ENCODE results near the gene CLEC18A. TPM values are rescaled to one million over a fixed set of nuclear protein-coding genes. Genes with fewer than 3 reads are reported as not detected.
"Not testable (repeated sequence)": the region's sequence is repeated elsewhere in the genome, so short reads cannot be mapped to it uniquely, and the experiment has no call there.

The CLEC18A gene
- total and polyA plus RNA-seq, 4 donors: 1.1 to 2.7 (median 1.6) TPM

DNA sequence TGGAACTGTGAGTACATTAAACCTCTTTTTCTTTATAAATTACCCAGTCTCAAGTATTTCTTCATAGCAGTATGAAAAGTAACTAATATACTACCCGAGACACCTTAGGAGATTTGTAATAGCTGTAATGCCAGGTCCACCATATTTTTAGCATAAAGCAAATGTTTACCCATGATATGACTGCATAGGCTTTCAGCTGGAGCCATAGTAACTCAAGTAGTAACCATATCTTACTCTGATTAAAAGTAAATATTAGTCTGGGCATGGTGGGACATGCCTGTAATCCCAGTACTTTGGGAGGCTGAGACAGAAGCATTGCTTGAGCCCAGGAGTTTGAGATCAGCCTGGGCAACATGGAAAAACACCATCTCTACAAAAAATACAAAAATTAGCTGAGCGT lies 52.4 kb downstream of the CLEC18A start:
- not testable (repeated sequence) for H3K27me3 ChIP-seq (ENCODE audit: control insufficient read depth, insufficient read depth, low read length); H3K9me3 ChIP-seq (ENCODE audit: control insufficient read depth, insufficient read depth, low read length); H3K4me1 ChIP-seq (ENCODE audit: control insufficient read depth, insufficient read depth, low read length); H3K4me3 ChIP-seq (ENCODE audit: low read depth, low read length); H3K27ac ChIP-seq (ENCODE audit: low read depth, low read length); H3K36me3 ChIP-seq (ENCODE audit: control insufficient read depth, insufficient read depth, low read length); DNase-seq (ENCODE audit: low read depth in 4 of 6, low spot score in 6 of 6)
- WGBS (ENCODE audit: insufficient coverage): no CpG with 5 or more reads among the region's 2 CpGs

DNA sequence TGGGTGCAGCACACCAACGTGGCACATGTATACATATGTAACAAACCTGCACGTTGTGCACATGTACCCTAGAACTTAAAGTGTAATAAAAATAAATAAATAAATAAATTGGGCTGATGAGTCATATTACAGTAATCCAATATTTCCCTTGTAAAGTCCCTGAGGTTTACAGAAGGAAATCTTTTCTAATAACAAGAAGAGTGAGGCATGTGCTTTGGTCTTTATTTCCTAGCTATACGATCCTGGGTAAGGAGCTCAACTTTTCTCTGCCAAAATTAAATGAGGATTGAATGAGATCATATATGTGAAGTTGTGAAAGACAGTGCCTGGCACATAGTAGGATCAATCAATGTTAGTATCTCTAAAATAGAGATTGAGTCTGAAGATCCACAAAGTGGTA lies 57.5 kb downstream of the CLEC18A start:
- DNase-seq (ENCODE audit: low read depth in 4 of 6, low spot score in 6 of 6); H3K27me3 ChIP-seq (ENCODE audit: control insufficient read depth, insufficient read depth, low read length); H3K4me3 ChIP-seq (ENCODE audit: low read depth, low read length); H3K4me1 ChIP-seq (ENCODE audit: control insufficient read depth, insufficient read depth, low read length); H3K9me3 ChIP-seq (ENCODE audit: control insufficient read depth, insufficient read depth, low read length); H3K27ac ChIP-seq (ENCODE audit: low read depth, low read length): not testable (repeated sequence)
- WGBS (ENCODE audit: insufficient coverage): no CpG with 5 or more reads among the region's 3 CpGs
- peaks cover 16% of the 10 kb centered on the region for H3K36me3 ChIP-seq (ENCODE audit: control insufficient read depth, insufficient read depth, low read length)

DNA sequence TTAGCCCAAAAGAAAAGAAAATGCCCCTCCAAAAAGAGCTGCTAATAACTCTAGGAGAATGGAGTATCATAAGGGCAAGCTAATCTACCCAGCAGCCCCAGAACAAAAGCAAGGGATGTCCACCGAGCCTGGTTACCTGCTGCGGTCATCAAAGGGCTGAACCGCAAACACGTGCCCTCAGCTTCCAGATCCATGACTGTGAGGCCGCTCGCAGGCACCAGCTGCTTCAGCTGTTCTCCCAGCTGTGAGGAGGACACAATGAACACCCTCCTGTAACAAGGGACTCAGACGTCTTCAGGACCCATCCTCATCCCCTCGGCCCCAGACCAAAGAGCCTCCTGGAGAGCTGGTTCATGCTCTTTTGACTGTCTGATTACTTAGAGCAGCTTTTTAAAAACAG lies 59.5 kb downstream of the CLEC18A start:
- not testable (repeated sequence) for H3K9me3 ChIP-seq (ENCODE audit: control insufficient read depth, insufficient read depth, low read length); H3K27ac ChIP-seq (ENCODE audit: low read depth, low read length); H3K27me3 ChIP-seq (ENCODE audit: control insufficient read depth, insufficient read depth, low read length); DNase-seq (ENCODE audit: low read depth in 4 of 6, low spot score in 6 of 6); H3K4me3 ChIP-seq (ENCODE audit: low read depth, low read length); H3K4me1 ChIP-seq (ENCODE audit: control insufficient read depth, insufficient read depth, low read length)
- H3K36me3 ChIP-seq (ENCODE audit: control insufficient read depth, insufficient read depth, low read length): peaks cover 16% of the 10 kb centered on the region
- 68% methylated on average over 6 of the region's 8 CpGs for WGBS (ENCODE audit: insufficient coverage)

DNA sequence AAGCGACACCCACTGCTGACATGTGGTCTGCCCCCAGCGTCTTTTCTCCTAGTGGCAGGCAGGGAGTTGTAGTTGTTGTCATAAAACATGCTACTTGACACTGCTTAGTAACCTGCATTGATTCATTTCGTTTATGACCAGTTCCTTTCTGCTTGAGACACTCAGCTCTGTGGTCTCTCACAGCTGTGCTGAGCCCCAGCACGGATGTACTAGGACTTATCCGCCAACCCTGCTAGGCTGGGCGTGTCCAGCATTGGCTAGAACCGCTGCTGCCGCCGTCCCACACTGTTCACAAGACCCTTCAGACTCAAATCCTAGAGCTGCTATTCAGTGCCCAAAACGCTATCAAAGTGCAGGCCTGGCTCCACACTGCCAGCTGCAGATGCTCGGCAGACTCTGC lies 60.0 kb downstream of the CLEC18A start:
- not testable (repeated sequence) for H3K9me3 ChIP-seq (ENCODE audit: control insufficient read depth, insufficient read depth, low read length); DNase-seq (ENCODE audit: low read depth in 4 of 6, low spot score in 6 of 6); H3K4me1 ChIP-seq (ENCODE audit: control insufficient read depth, insufficient read depth, low read length); H3K27ac ChIP-seq (ENCODE audit: low read depth, low read length); H3K4me3 ChIP-seq (ENCODE audit: low read depth, low read length); H3K27me3 ChIP-seq (ENCODE audit: control insufficient read depth, insufficient read depth, low read length)
- peaks cover 18% of the 10 kb centered on the region for H3K36me3 ChIP-seq (ENCODE audit: control insufficient read depth, insufficient read depth, low read length)
- 43% methylated on average over 1 of the region's 11 CpGs for WGBS (ENCODE audit: insufficient coverage)

DNA sequence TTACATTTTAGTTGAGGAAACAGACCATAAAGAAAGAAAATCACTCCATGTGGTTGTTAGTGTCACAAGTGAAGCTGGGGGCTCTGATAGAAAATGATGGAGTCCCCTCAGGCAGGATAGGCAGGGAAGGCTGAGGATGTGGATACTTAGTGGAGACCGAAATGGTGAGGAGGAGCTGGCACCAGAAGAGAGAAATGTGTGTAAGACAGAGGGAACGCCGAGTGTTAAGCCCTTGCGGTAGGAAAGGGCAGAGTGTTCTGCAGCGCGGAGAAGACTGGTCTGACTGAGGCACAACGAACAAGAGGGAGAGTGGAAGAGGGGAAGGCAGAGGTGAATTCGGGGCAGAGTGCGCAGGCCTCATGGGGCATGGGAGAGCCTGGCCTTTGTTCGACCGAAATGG lies 61.2 kb downstream of the CLEC18A start:
- not testable (repeated sequence) for H3K27me3 ChIP-seq (ENCODE audit: control insufficient read depth, insufficient read depth, low read length); H3K27ac ChIP-seq (ENCODE audit: low read depth, low read length); DNase-seq (ENCODE audit: low read depth in 4 of 6, low spot score in 6 of 6); H3K9me3 ChIP-seq (ENCODE audit: control insufficient read depth, insufficient read depth, low read length); H3K4me3 ChIP-seq (ENCODE audit: low read depth, low read length); H3K4me1 ChIP-seq (ENCODE audit: control insufficient read depth, insufficient read depth, low read length)
- WGBS (ENCODE audit: insufficient coverage): 85% methylated on average over 11 of the region's 11 CpGs
- H3K36me3 ChIP-seq (ENCODE audit: control insufficient read depth, insufficient read depth, low read length): peaks cover 19% of the 10 kb centered on the region

DNA sequence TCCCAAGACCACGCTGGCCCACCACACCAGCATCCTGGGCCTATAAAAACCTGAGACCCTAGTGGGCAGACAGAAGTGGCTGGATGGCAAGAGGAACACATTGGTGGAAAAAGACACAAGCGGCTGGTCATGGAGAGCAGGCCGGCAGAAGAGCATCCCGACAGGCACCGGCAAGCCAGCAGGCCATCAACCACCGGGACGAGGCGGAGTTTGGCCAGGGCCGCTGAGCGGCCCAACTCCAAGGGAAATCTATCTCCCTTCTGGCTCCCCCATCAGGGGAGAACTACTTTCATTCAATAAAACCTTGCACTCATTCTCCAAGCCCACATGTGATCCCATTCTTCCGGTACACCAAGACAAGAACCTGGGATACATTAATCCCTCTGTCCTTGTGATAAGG lies 61.8 kb downstream of the CLEC18A start:
- not testable (repeated sequence) for H3K27me3 ChIP-seq (ENCODE audit: control insufficient read depth, insufficient read depth, low read length); H3K4me3 ChIP-seq (ENCODE audit: low read depth, low read length); H3K27ac ChIP-seq (ENCODE audit: low read depth, low read length); DNase-seq (ENCODE audit: low read depth in 4 of 6, low spot score in 6 of 6); H3K9me3 ChIP-seq (ENCODE audit: control insufficient read depth, insufficient read depth, low read length); H3K4me1 ChIP-seq (ENCODE audit: control insufficient read depth, insufficient read depth, low read length)
- 71% methylated on average over 7 of the region's 11 CpGs for WGBS (ENCODE audit: insufficient coverage)
- peaks cover 19% of the 10 kb centered on the region for H3K36me3 ChIP-seq (ENCODE audit: control insufficient read depth, insufficient read depth, low read length)

Small RNA genes lying within 50 kb of the gene (small RNA-seq; reads per million reads assigned to genes)
- gene AC026468.1 (ENCODE audit: low replicate concordance): not detected
- 123 reads per million, percentile 98 among the genes with 10 or more reads in this experiment for gene MIR140 (ENCODE audit: low replicate concordance)

Other genes starting within 250 kb of the CLEC18A start
- gene NQO1, start 224.8 kb upstream of the CLEC18A start, total RNA-seq: 10 to 100 TPM; 18.5 to 93.4 TPM
- gene NQO1, start 224.8 kb upstream of the CLEC18A start, polyA plus RNA-seq (ENCODE audit: insufficient read length in 2 of 2): 10 to 100 TPM; 17.1 to 24.8 TPM
- gene NOB1, start 196.4 kb upstream of the CLEC18A start, total RNA-seq: 10 to 100 TPM; 10.8 to 16.9 TPM
- 10 to 100 TPM; 29.0 to 38.7 TPM for gene NOB1, start 196.4 kb upstream of the CLEC18A start, polyA plus RNA-seq (ENCODE audit: insufficient read length in 2 of 2)
- 10 to 100 TPM; 24.3 to 29.9 TPM for gene WWP2, start 189.0 kb upstream of the CLEC18A start, total RNA-seq
- 10 to 100 TPM; 33.0 to 39.0 TPM for gene WWP2, start 189.0 kb upstream of the CLEC18A start, polyA plus RNA-seq (ENCODE audit: insufficient read length in 2 of 2)
- 10 to 100 TPM; 22.0 to 22.3 TPM for gene PDPR, start 163.0 kb downstream of the CLEC18A start, total RNA-seq
- 10 to 100 TPM; 16.1 to 26.1 TPM for gene PDPR, start 163.0 kb downstream of the CLEC18A start, polyA plus RNA-seq (ENCODE audit: insufficient read length in 2 of 2)
- under 1 TPM; 0.20 to 0.94 TPM for gene CLEC18C, start 222.5 kb downstream of the CLEC18A start, total RNA-seq
- 1 to 10 TPM in 1 of 2 donors, under 1 TPM in 1; 0.70 to 2.2 TPM for gene CLEC18C, start 222.5 kb downstream of the CLEC18A start, polyA plus RNA-seq (ENCODE audit: insufficient read length in 2 of 2)

Measured in spinal cord (tissue), 10 donors.